HUES48 (cell line): ENCODE results near the gene NUTF2.

ENCODE experiments used
- H3K27ac ChIP-seq: one replicate; pipeline ENCODE4 v1.7.0; 2013; ENCODE audit warnings: low read depth, low read length, inconsistent platforms
- H3K27me3 ChIP-seq: 2 replicates; pipeline ENCODE4 v1.6.1; 2013; ENCODE audit warnings: mild to moderate bottlenecking, low read length; ENCODE audit not compliant: control insufficient read depth, insufficient read depth
- H3K36me3 ChIP-seq: 2 replicates; pipeline ENCODE4 v1.6.1; 2013; ENCODE audit warnings: low read length; ENCODE audit not compliant: control insufficient read depth, insufficient read depth
- H3K4me1 ChIP-seq: 2 replicates; pipeline ENCODE4 v1.6.1; 2013; ENCODE audit warnings: mild to moderate bottlenecking, low read length; ENCODE audit not compliant: control insufficient read depth, insufficient read depth
- H3K4me3 ChIP-seq: 2 replicates; pipeline ENCODE4 v1.5.1; 2013; ENCODE audit warnings: mild to moderate bottlenecking, low read depth, low read length
- H3K9ac ChIP-seq: 2 replicates; pipeline ENCODE4 v1.6.1; 2013; ENCODE audit warnings: mild to moderate bottlenecking, low read depth, low read length, moderate library complexity
- H3K9me3 ChIP-seq: 2 replicates; pipeline ENCODE4 v1.6.1; 2013; ENCODE audit warnings: low read length; ENCODE audit not compliant: control insufficient read depth, insufficient read depth

NUTF2 gene

DNA sequence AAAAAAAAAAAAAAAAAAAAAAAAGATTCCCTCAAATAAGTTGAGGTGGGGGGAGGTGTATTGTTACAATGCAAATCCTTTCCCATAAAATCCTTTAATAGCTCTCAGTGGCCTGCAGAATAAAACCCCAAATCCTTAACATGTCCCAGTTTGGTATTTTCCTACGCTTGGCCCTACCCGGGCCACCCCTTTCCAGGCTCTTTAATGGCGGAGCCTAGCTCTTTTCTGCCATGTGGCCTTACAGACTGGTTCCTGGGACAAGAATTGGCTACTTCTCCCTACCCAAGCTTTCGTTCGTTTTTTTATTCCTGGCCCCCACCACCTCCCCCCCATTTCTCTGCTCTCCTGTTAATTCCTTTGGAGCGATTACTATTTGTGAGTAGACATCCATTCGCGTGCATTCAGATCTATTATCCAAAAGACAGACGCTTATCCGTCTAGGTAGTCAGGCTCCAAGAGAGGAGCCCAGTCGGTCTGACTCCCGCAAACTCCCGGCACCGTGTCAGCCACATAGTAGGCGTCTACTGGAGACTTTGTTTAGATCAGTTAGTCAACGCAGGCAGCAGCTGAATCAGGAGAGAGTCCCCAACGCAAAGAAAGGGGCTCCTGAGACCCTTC, 5.4 kb upstream of the NUTF2 start:
- H3K27me3 ChIP-seq: no peaks in the 10 kb centered on the region
- peak overlapping the region; percentile 96 for H3K27ac ChIP-seq
- H3K36me3 ChIP-seq: peaks cover 8% of the 10 kb centered on the region; the same call in 1 of the 2 replicates

DNA sequence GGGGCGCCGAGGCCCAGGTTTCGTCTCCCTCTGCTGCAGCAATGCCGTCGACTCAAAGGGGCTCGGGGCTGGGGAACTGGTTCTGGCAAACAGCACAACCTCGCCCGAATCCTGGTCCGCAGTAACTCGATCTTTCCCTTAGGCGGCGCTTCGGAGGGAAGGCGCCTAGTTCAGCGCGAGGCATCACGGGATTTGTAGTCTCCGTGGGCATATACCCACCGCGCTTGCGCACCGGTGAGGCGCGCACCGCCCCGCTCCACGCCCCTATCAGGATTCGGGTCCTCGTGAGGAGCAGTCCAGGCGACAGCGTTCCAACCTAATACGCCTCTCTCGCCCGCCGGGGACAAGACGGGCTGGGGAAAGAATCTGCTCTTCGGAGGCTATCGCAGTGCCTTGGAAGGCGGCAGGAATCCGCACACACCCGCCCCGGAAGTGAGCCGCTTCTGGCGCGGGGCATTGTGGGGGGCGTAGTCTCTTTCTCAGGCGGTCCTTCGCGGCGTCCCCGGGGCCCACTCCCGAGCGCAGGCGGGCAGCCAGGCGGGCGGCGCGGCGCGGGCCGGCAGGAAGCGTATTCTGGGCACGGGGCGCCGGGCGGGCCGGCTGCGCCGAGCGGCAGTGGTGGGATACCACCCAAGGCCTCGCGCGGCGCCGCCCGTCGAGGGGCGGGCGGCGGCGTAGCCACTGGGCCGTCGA, 4.8 kb upstream of the NUTF2 start, which contains the start of gene THAP11:
TSS of gene THAP11 (plus strand) at position 505 of the 693 bp plus-strand sequence. CDS start 235 bp downstream, outside the sequence.
- Histone ChIP-seq H3K9me3 (no peaks in the 10 kb centered on the region), H3K4me1 (peaks cover 29% of the 10 kb centered on the region), H3K36me3 (peaks cover 8% of the 10 kb centered on the region; the same call in 1 of the 2 replicates), H3K27ac (peak within 1 kb of the TSS; percentile 96), H3K9ac (peak within 1 kb of the TSS; percentile 68), H3K4me3 (peak within 1 kb of the TSS; percentile 84), H3K27me3 (no peaks in the 10 kb centered on the region)

More for the DNA sequence above, 5.4 kb upstream of the NUTF2 start:
- peak overlapping the region; percentile 84; the same call in 1 of the 2 replicates for H3K4me3 ChIP-seq
- H3K4me1 ChIP-seq: peaks cover 29% of the 10 kb centered on the region
- H3K9ac ChIP-seq: peak overlapping the region; percentile 68
- no peaks in the 10 kb centered on the region for H3K9me3 ChIP-seq

DNA sequence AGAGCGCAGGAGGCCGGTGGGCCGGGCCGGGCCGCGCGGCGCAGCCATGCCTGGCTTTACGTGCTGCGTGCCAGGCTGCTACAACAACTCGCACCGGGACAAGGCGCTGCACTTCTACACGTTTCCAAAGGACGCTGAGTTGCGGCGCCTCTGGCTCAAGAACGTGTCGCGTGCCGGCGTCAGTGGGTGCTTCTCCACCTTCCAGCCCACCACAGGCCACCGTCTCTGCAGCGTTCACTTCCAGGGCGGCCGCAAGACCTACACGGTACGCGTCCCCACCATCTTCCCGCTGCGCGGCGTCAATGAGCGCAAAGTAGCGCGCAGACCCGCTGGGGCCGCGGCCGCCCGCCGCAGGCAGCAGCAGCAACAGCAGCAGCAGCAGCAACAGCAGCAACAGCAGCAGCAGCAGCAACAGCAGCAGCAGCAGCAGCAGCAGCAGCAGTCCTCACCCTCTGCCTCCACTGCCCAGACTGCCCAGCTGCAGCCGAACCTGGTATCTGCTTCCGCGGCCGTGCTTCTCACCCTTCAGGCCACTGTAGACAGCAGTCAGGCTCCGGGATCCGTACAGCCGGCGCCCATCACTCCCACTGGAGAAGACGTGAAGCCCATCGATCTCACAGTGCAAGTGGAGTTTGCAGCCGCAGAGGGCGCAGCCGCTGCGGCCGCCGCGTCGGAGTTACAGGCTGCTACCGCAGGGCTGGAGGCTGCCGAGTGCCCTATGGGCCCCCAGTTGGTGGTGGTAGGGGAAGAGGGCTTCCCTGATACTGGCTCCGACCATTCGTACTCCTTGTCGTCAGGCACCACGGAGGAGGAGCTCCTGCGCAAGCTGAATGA, 4.0 kb upstream of the NUTF2 start:
- H3K4me1 ChIP-seq: peaks cover 29% of the 10 kb centered on the region
- peak overlapping the region; percentile 96 for H3K27ac ChIP-seq
- H3K9ac ChIP-seq: peak overlapping the region; percentile 66
- H3K9me3 ChIP-seq: no peaks in the 10 kb centered on the region
- no peaks in the 10 kb centered on the region for H3K27me3 ChIP-seq
- peak overlapping the region; percentile 84 for H3K4me3 ChIP-seq
- peaks cover 8% of the 10 kb centered on the region; the same call in 1 of the 2 replicates for H3K36me3 ChIP-seq

DNA sequence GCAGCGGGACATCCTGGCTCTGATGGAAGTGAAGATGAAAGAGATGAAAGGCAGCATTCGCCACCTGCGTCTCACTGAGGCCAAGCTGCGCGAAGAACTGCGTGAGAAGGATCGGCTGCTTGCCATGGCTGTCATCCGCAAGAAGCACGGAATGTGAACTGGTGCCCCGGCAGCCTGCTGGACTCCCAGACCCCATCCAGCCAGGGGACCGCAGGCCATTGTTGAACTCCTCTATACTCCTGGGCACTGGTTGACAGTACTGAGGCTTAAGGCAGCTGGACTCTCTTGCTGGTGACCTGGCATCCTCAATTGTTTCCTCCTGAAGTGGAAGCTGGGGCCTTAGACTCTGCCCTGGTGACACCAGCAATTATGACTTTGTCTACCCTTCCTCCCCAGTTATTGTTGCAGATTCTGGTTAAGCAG, 3.4 kb upstream of the NUTF2 start:
- H3K36me3 ChIP-seq: peaks cover 8% of the 10 kb centered on the region; the same call in 1 of the 2 replicates
- H3K9me3 ChIP-seq: no peaks in the 10 kb centered on the region
- no peaks in the 10 kb centered on the region for H3K27me3 ChIP-seq
- H3K4me1 ChIP-seq: peaks cover 34% of the 10 kb centered on the region
- peak overlapping the region; percentile 84 for H3K4me3 ChIP-seq
- H3K27ac ChIP-seq: no peak overlapping the region
- H3K9ac ChIP-seq: no peak overlapping the region

DNA sequence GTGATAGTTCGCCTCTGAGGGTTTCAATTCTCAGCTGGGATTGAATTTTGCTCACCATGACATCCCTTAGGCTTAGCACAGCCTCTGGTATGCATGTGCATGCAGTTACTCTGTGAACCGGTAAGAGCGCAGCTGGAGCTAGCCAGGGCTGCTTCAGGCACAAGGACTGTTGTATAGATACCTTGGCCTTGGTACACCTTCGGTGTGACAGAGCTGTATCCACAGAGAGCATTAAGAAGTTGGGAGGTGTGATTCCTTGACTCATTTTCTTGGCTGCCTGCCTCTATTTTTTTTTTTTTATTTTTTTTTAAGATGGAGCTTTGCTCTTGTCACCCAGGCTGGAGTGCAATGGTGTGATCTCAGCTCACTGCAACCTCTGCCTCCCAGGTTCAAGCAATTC, 2.2 kb upstream of the NUTF2 start:
- Histone ChIP-seq H3K9me3 (no peaks in the 10 kb centered on the region), H3K4me3 (peak overlapping the region; percentile 84), H3K27ac (no peak overlapping the region), H3K27me3 (no peaks in the 10 kb centered on the region), H3K4me1 (peaks cover 34% of the 10 kb centered on the region), H3K36me3 (peaks cover 12% of the 10 kb centered on the region; the same call in 1 of the 2 replicates), H3K9ac (no peak overlapping the region)

DNA sequence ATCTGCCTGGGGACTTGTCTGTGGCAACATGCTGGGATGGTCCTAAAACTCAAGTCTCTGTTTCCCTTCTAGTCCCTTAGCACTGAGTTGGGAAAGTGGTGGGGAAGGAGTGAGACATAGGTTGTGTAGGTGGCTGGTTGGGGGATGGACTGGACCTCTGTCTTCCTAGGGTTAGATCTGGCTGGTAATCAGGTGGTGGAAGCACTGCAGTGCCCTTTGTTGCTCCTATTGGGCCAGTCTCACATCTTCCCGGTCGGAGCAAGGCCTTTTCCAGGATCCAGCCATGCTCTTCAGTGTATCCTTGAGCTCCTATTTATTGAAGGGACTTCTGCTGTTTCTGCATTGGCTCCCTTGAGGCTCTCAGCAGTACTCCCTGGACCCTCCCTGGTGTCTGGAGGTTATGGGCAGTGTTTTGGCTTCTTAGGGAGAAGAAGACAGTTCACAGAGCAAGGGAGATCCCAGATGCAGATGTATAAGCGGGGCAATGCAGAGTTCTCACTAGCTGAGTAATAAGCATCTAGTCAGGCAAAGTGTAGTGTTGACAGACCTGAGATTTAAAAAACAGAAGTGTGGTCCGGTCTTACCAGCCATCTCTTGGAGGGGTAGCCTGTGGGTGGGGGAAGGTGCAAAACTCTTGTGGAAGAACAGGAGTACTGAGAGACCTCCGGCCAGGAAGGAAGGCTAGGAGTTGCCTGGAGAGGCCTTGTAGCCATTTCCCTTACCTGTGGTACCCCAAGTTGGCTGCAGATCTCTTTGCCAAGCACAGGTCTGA, 1.3 kb upstream of the NUTF2 start:
- peaks cover 12% of the 10 kb centered on the region; the same call in 1 of the 2 replicates for H3K36me3 ChIP-seq
- no peaks in the 10 kb centered on the region for H3K27me3 ChIP-seq
- H3K9ac ChIP-seq: no peak overlapping the region
- peak overlapping the region; percentile 95 for H3K4me3 ChIP-seq
- H3K27ac ChIP-seq: peak overlapping the region; percentile 97
- no peaks in the 10 kb centered on the region for H3K9me3 ChIP-seq
- peaks cover 34% of the 10 kb centered on the region for H3K4me1 ChIP-seq

DNA sequence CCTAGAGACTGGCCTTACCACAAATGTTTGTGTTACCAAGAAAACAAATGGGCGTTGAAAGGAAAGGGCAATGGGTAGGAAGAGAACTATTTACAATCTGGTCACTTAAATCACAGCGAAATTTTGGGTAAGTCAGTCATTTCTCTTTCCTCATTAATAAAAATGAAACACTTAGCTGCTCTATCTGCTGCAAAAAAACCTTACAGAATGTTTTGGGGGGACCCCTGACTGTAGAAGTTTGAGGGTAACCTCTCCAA, 742 bp upstream of the NUTF2 start:
- peak overlapping the region; percentile 95 for H3K4me3 ChIP-seq
- peak overlapping the region; percentile 97 for H3K27ac ChIP-seq
- H3K36me3 ChIP-seq: peaks cover 12% of the 10 kb centered on the region; the same call in 1 of the 2 replicates
- H3K4me1 ChIP-seq: peaks cover 34% of the 10 kb centered on the region
- no peaks in the 10 kb centered on the region for H3K27me3 ChIP-seq
- H3K9me3 ChIP-seq: no peaks in the 10 kb centered on the region
- peak overlapping the region; percentile 50 for H3K9ac ChIP-seq

DNA sequence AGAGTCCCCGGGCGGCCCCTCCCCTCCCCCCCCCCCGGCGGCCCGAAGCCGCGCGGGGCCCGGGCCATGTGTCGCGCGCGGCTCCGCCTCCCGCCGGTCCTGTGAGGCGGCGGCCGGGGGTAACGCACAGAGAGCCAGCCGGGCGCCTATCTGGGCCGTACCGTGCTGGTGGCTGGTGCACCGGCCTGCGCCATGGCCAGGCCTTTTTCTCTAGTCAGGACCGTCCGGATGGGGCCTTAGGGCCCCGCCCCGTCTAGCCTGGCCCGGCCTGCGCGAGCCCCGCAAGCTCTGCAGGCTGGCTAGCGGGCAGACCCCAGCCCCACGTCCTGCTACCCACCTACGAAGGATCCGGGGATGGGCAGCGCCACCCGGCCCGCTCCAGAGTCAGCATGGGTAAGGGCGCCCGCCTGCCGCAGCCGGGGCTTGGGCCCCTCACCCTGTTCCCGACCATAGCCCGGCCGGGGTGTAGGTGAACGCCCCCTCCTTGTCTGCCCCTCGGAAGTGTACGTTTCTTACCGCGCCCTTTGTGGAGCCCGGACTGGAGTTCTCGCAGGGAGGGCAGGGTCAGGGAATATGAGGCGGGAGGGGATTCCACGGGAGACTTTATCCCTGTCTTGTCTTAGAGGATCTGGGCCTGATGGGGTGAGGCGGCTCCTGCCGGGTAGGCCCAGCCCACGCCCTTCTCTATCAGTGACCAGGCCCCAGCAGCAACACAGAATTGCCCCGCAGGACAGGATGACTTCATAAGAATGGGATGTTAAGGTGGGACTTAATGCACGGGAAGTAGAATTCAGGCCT, 530 bp downstream of the NUTF2 start, which contains the start of gene CENPT:
TSS of gene CENPT (minus strand) at position 630 of the 798 bp plus-strand sequence. CDS start 13,834 bp downstream, outside the sequence.
- Histone ChIP-seq H3K9ac (peak within 1 kb of the TSS; percentile 90), H3K4me1 (peaks cover 28% of the 10 kb centered on the region), H3K27me3 (no peaks in the 10 kb centered on the region)

DNA sequence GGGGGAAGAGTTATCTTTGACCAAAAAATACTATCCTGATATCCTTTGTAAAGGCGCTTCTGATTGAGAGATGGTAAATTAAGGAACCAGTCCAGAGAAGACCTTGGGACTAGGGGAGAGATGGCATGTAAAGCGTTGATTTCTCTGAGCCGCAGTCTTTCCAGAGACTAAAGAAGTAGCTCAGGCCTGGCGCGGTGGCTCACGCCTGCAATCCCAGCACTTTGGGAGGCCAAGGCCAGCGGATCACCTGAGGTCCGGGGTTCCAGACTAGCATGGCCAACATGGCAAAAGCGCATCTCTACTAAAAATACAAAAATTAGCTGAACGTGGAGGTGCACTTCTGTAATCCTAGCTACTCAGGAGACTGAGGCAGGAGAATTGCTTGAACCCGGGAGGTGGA, 1.4 kb downstream of the NUTF2 start:
- Histone ChIP-seq H3K9me3 (no peaks in the 10 kb centered on the region), H3K27me3 (no peaks in the 10 kb centered on the region), H3K4me3 (peak overlapping the region; percentile 95), H3K4me1 (peaks cover 28% of the 10 kb centered on the region), H3K27ac (peak overlapping the region; percentile 97), H3K36me3 (peaks cover 12% of the 10 kb centered on the region; the same call in 1 of the 2 replicates), H3K9ac (peak overlapping the region; percentile 90; the same call in 1 of the 2 replicates)

More for the DNA sequence above, 530 bp downstream of the NUTF2 start, which contains the start of gene CENPT:
- H3K27ac ChIP-seq: peak within 1 kb of the TSS; percentile 97
- no peaks in the 10 kb centered on the region for H3K9me3 ChIP-seq
- peak within 1 kb of the TSS; percentile 95 for H3K4me3 ChIP-seq
- H3K36me3 ChIP-seq: peaks cover 12% of the 10 kb centered on the region; the same call in 1 of the 2 replicates
